CD14-positive monocyte (primary cell): ENCODE measurements around the gene HDAC4. TPM values are rescaled to one million over a fixed set of nuclear protein-coding genes. Genes with fewer than 3 reads are reported as not detected.

Source experiments
- DNase-seq, 3 donors: peaks; one replicate each; pipeline ENCODE4 v3.0.0-alpha.2; 2011 to 2022
- H2AFZ ChIP-seq: 2 replicates; pipeline ENCODE4 v1.6.0; 2012; ENCODE audit warnings: mild to moderate bottlenecking, low read depth, low read length, inconsistent platforms; ENCODE audit not compliant: insufficient read depth, poor library complexity, severe bottlenecking
- H3K27ac ChIP-seq, 2 donors: 1 replicate in 1 of 2; 2 replicates in 1 of 2; pipeline ENCODE4 v1.5.1; 2012 to 2013; ENCODE audit warnings: low read length in 2 of 2, control low read depth in 1 of 2, inconsistent platforms in 1 of 2, low read depth in 1 of 2, mild to moderate bottlenecking in 1 of 2
- H3K27me3 ChIP-seq, 2 donors: one replicate each; pipeline versions ENCODE4 v1.6.0 to v1.6.1; 2011 to 2013; ENCODE audit warnings: low read length in 2 of 2; ENCODE audit not compliant: control insufficient read depth in 2 of 2, insufficient read depth in 2 of 2
- H3K36me3 ChIP-seq, 2 donors: replicated peaks in 1 of 2; 1 replicate in 1 of 2; 2 replicates in 1 of 2; pipeline versions ENCODE4 v1.5.1 to v1.6.1; 2012 to 2013; ENCODE audit warnings: low read length in 2 of 2, control low read depth in 1 of 2, inconsistent platforms in 1 of 2, mild to moderate bottlenecking in 1 of 2; ENCODE audit not compliant: insufficient read depth in 2 of 2, control insufficient read depth in 1 of 2
- H3K4me1 ChIP-seq, 2 donors: 1 replicate in 1 of 2; 2 replicates in 1 of 2; pipeline versions ENCODE4 v1.5.1 to v1.6.1; 2012 to 2013; ENCODE audit warnings: low read length in 2 of 2, control low read depth in 1 of 2, inconsistent platforms in 1 of 2, mild to moderate bottlenecking in 1 of 2, moderate library complexity in 1 of 2; ENCODE audit not compliant: insufficient read depth in 2 of 2, control insufficient read depth in 1 of 2
- H3K4me2 ChIP-seq: replicated peaks from 2 replicates; pipeline ENCODE3; 2012; ENCODE audit warnings: low read length, moderate library complexity, mild to moderate bottlenecking; ENCODE audit not compliant: poor library complexity, severe bottlenecking; ENCODE audit errors: extremely low read depth
- H3K4me3 ChIP-seq, 3 experiments: fragments of 200-600 bp in 1 of 3; sonication (generic) in 1 of 3; replicated peaks in 1 of 3; 1 replicate in 2 of 3; 2 replicates in 1 of 3; pipeline ENCODE4 v1.5.1; 2011 to 2013; ENCODE audit warnings: low read length in 3 of 3, mild to moderate bottlenecking in 3 of 3, control low read depth in 2 of 3, low read depth in 2 of 3, inconsistent platforms in 1 of 3, moderate library complexity in 1 of 3
- H3K79me2 ChIP-seq: 2 replicates; pipeline ENCODE4 v1.6.0; 2012; ENCODE audit warnings: mild to moderate bottlenecking, control low read depth, inconsistent platforms, low read length, moderate library complexity; ENCODE audit not compliant: insufficient read depth
- H3K9ac ChIP-seq: 2 replicates; pipeline ENCODE4 v1.6.0; 2017; ENCODE audit warnings: low read length, mild to moderate bottlenecking; ENCODE audit not compliant: insufficient read depth, poor library complexity, severe bottlenecking
- H3K9me3 ChIP-seq, 2 donors: replicated peaks in 1 of 2; 1 replicate in 1 of 2; 2 replicates in 1 of 2; pipeline versions ENCODE4 v1.5.1 to v1.6.1; 2012 to 2013; ENCODE audit warnings: low read length in 2 of 2, control low read depth in 1 of 2; ENCODE audit not compliant: control insufficient read depth in 1 of 2, insufficient read depth in 1 of 2
- H4K20me1 ChIP-seq: 2 replicates; pipeline ENCODE4 v1.6.0; 2012; ENCODE audit warnings: mild to moderate bottlenecking, low read length, control low read depth, moderate library complexity; ENCODE audit not compliant: insufficient read depth
- H3K27ac Mint-ChIP-seq, 7 donors: one replicate each; pipeline ENCODE4 v1.8.0; 2020; ENCODE audit warnings: mild to moderate bottlenecking in 7 of 7, mixed read lengths in 7 of 7, moderate library complexity in 6 of 7, inconsistent platforms in 2 of 7
- H3K27me3 Mint-ChIP-seq, 3 donors: one replicate each; pipeline ENCODE4 v1.8.0; 2021 to 2022; ENCODE audit warnings: low read depth in 3 of 3, mild to moderate bottlenecking in 3 of 3, mixed read lengths in 3 of 3, moderate library complexity in 3 of 3, inconsistent platforms in 1 of 3
- H3K36me3 Mint-ChIP-seq, 2 donors: one replicate each; pipeline ENCODE4 v1.8.0; 2020; ENCODE audit warnings: mixed read lengths in 2 of 2, inconsistent platforms in 1 of 2, mild to moderate bottlenecking in 1 of 2
- H3K4me1 Mint-ChIP-seq: one replicate; pipeline ENCODE4 v1.8.0; 2020; ENCODE audit warnings: mild to moderate bottlenecking, mixed read lengths
- H3K4me3 Mint-ChIP-seq, 2 donors: one replicate each; pipeline ENCODE4 v1.8.0; 2020; ENCODE audit warnings: mild to moderate bottlenecking in 2 of 2, mixed read lengths in 2 of 2, moderate library complexity in 1 of 2
- H3K9me3 Mint-ChIP-seq, 7 donors: one replicate each; pipeline ENCODE4 v1.8.0; 2020 to 2022; ENCODE audit warnings: mixed read lengths in 7 of 7, mild to moderate bottlenecking in 6 of 7, moderate library complexity in 6 of 7, inconsistent platforms in 2 of 7
- WGBS: methylation state at CpG from one replicate; pipeline ENCODE4 v1.1.5; 2013; ENCODE audit warnings: missing lambda C conversion rate; ENCODE audit not compliant: insufficient coverage; 5-methylcytosine and 5-hydroxymethylcytosine counted together
- intact Hi-C, 2 donors: fragments of 100-400 bp; cut with micrococcal nuclease; formaldehyde crosslinking; loops; one replicate each; pipeline versions ENCODE4 v1.15.0 to v1.15.1; 2023
- polyA plus RNA-seq, 3 donors: library from polyadenylated mRNA; depleted of rRNA in 1 of 3; unstranded in 2 of 3; stranded (reverse) in 1 of 3; fragments of 300-500 nt in 2 of 3; fragments of >200 nt in 1 of 3; fragmentation: Illumina TruSeq in 2 of 3; gene quantifications; 1 replicate in 2 of 3; 2 replicates in 1 of 3; pipeline ENCODE4 v1.2.3, GENCODE V29; 2012 to 2021
- TF ChIP-seq, protein P1 (sequence below): fragments of 200-600 bp; IDR thresholded peaks from one replicate; pipeline ENCODE4 v1.8.0; 2022; ENCODE audit warnings: antibody characterized with exemption, mild to moderate bottlenecking

The HDAC4 gene
- polyA plus RNA-seq, 3 donors = 3.3 to 23.0 (median 4.5) TPM

DNA sequence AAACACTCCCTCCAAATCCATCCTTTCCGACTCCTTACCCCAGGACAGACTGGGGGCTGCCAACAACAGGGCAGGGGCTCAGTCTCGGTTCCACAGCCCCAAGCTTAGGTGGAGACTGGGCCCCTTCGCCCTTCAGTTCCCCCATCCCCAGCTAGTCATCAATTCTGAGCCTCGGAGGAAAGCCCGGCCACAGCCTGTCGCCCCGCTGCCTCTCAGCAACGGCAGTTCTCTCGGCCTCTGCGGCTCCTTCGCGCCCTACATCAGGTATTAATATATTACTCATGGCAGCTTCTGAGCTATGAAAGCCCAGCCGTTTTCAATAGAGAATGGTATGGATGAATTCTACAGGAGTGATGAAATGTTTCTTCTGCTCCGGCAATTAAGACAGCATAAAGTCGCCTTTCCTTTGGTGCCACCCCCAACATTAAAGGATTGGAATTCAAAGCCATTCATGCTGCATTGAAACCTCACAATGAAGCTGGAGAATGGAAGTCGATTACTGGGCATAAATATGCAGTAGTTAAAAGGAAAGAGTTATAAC lies 2.8 kb downstream of the HDAC4 start:
- 90% methylated on average over 7 of the region's 16 CpGs for WGBS

DNA sequence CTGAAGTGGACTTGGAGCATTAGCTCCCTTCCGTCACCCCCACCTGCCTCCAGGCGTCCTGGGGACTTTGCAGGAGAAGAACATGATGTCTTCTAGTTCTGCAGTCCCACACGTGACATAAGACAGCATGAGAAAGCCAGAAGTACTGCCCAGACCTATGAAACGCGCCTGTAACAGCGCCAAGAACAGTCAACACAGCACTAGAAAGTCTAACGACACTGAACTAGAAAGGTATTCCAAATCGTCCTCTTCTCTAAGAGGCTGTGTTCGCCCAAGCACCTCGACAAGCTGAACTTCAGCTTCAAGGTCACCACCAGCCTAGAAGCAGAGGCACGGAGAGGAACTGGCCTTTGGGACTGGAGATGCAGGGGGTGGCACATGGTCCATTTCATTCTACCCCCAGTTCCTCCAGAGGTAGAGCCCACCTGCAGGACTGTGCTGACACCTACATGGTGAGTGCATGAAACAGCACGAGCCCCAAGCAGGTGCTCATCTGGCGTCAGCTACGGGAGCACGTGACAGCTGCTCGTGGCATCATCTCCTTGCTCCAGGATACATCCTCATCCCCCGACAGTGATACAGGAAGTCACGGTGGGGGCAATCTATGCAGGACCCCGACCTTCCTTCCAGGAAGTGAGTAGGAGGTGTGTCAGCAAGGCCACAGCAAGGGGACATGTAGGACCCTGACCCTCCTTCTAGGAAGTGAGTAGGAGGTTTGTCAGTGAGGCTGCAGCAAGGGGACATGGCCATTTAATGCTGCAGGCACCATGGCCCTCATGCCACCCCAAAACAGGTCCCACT lies 3.7 kb downstream of the HDAC4 start:
- intact Hi-C loops = loop anchor here in 1 of 2 donors (10.0 kb wide), 1 partner anchor 122 kb away; no protein-coding TSS in a partner anchor
- WGBS = 82% methylated on average over 10 of the region's 19 CpGs

More for the DNA sequence above, 2.8 kb downstream of the HDAC4 start:
- Mint-ChIP-seq H3K9me3 (no peaks in the 10 kb centered on the region), H3K4me3 (no peak overlapping the region), H3K27ac (no peak overlapping the region), H3K27me3 (peaks cover 0 to 6% (median 0%) of the 10 kb centered on the region in 3 donors), H3K36me3 (peaks cover 13 to 15% of the 10 kb centered on the region in 2 donors), H3K4me1 (peaks cover 60% of the 10 kb centered on the region)
- Histone ChIP-seq H3K4me2 (no peak overlapping the region), H3K36me3 (no peaks in the 10 kb centered on the region), H2AFZ (no peak overlapping the region), H4K20me1 (peaks cover 35% of the 10 kb centered on the region), H3K9me3 (no peaks in the 10 kb centered on the region), H3K27me3 (no peaks in the 10 kb centered on the region), H3K9ac (no peak overlapping the region), H3K79me2 (peaks cover 76% of the 10 kb centered on the region), H3K27ac (no peak overlapping the region), H3K4me1 (peaks cover 14 to 44% of the 10 kb centered on the region in 2 donors), H3K4me3 (no peak overlapping the region)
- TF ChIP-seq, protein P1, sequence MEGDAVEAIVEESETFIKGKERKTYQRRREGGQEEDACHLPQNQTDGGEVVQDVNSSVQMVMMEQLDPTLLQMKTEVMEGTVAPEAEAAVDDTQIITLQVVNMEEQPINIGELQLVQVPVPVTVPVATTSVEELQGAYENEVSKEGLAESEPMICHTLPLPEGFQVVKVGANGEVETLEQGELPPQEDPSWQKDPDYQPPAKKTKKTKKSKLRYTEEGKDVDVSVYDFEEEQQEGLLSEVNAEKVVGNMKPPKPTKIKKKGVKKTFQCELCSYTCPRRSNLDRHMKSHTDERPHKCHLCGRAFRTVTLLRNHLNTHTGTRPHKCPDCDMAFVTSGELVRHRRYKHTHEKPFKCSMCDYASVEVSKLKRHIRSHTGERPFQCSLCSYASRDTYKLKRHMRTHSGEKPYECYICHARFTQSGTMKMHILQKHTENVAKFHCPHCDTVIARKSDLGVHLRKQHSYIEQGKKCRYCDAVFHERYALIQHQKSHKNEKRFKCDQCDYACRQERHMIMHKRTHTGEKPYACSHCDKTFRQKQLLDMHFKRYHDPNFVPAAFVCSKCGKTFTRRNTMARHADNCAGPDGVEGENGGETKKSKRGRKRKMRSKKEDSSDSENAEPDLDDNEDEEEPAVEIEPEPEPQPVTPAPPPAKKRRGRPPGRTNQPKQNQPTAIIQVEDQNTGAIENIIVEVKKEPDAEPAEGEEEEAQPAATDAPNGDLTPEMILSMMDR = no peak
- intact Hi-C loops = loop anchor here (2.0 to 10.0 kb wide), 2 partner anchors 123 to 129 kb away; no protein-coding TSS in a partner anchor
- no peak for DNase-seq

More for the DNA sequence above, 3.7 kb downstream of the HDAC4 start:
- Histone ChIP-seq H3K9ac (no peak overlapping the region), H3K79me2 (peaks cover 85% of the 10 kb centered on the region), H3K4me1 (peaks cover 7 to 38% of the 10 kb centered on the region in 2 donors), H2AFZ (no peak overlapping the region), H4K20me1 (peaks cover 44% of the 10 kb centered on the region), H3K27ac (no peak overlapping the region), H3K36me3 (peaks cover 0 to 4% of the 10 kb centered on the region in 2 donors), H3K4me2 (no peak overlapping the region), H3K4me3 (no peak overlapping the region), H3K9me3 (no peaks in the 10 kb centered on the region), H3K27me3 (no peaks in the 10 kb centered on the region)
- peaks cover 0 to 2% (median 0%) of the 10 kb centered on the region in 3 donors for H3K27me3 Mint-ChIP-seq
- no peak overlapping the region for H3K4me3 Mint-ChIP-seq
- H3K27ac Mint-ChIP-seq = peak overlapping the region in 2 of 7 donors; percentile 7 to 32
- TF ChIP-seq, protein P1 = no peak
- H3K4me1 Mint-ChIP-seq = peaks cover 52% of the 10 kb centered on the region
- peaks cover 0 to 2% (median 0%) of the 10 kb centered on the region in 7 donors for H3K9me3 Mint-ChIP-seq
- H3K36me3 Mint-ChIP-seq = peaks cover 13 to 16% of the 10 kb centered on the region in 2 donors
- DNase-seq = peak in 1 of 3 donors; percentile 2
